Hematopoietic multipotent progenitor cell treated with erythropoietin and hydrocortisone succinate and interleukin-3 and kit ligand, for 4 days (in vitro differentiated cells): ENCODE results near the gene ERBB4.
A peak's percentile ranks its signal among the peaks of the same experiment; 100 is the strongest.

Source experiments
- DNase-seq: peaks from one replicate; pipeline ENCODE4 v3.0.0-alpha.2; 2015

The ERBB4 gene

DNA sequence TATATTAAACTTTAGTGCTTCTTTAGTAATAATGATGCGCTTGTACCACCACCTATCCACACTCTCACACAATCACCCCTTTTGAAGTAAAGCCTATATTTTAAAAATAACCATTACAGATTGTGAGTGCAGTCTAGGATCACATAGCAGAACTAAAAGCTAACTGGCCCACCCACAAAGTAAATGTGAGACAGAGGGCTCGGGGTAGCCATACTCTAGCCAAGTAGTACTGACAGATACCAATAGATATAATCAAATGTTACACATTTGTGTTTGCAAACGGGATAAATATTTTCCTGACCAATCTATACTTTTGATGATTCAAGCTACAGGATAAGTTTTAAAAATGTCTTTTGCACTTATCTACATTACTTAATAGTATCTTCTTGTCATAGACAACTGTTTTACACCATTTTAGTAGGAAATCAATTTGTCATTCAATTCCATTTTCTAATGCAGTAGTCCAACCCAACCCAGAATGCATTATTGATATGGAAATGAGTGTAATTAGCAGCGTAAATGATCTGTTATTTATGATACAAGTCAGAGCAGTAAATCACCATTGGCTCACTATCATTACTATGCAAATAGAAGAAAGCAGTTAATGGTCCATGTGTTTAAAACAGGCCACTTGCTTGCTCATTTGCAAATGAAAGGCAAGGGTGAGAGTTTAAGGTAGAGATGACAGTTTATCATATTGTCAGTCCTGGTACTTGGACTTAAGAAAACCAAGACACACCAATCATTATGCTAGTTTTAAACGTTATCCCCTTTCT is 111.8 kb downstream of the ERBB4 start:
- DNase-seq: no peak

DNA sequence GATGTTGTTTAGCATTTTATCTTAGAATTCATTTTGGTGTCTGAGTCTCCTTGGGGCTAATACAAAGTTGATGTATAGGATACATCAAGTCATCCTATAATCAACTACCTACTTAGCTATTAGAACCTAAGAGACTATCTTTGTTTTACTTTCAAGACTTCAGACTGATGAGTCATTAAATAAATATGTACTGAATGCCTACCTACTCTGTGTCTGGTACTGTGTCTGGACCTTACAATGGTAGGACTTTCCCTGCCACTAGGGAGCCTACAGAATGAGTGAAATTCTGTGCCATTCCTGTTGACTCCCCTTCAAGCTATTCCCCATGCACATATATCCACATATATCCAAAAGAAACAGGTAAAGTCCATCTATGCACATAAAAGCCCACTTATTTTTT is 114.5 kb downstream of the ERBB4 start:
- DNase-seq: no peak

DNA sequence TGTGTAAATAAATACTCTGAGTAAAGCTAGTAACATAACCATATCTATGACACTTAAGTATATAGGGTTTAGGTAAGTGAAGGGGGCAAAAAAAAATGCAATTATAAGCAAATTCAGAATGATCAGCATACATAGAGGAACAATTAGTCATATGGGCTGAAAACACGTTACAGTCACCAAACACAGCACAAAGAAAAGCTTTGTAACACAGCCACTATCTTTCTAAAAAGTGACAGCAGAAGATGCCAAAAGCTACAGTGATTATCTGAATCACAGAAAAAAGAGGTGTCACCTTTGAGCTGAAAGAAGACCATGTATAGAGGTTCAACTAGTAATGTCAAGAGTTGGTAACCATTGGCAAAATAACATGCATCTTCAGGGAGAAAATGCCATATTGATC is 115.5 kb downstream of the ERBB4 start:
- DNase-seq: no peak

DNA sequence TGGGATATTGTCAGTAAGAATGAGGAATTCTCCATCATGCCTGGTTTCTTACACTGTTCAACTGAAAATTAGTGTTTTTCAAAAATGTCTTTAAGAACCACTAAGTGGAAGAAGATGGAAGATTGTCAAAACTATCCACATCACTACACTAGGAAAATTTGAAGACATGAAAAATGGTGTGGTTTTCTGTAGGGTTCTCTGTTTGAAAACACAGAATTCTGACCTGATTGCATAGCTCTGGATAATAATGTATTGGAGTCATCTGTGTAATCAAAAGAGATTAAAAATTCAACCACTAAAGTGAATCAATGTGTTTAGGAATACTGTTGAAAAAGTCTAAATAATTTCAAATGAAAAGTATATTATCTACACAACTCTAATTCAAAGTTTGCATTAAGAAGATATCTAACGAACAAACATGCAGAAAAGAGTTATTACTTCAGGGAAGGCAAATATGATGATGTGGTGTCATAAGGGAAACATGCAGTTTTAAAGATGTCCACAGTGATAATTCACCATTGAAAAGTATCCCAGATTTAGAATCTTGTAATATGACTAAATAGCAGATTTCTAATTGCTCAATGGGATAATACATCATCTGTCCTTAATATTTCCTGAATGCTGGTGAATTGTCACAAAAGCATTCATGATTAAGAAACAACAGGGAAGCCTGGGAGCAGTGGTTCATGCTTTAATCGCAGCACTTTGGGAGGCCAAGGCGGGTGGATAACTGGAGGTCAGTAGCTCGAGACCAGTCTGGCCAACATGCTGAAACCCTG is 116.9 kb downstream of the ERBB4 start:
- DNase-seq: no peak

DNA sequence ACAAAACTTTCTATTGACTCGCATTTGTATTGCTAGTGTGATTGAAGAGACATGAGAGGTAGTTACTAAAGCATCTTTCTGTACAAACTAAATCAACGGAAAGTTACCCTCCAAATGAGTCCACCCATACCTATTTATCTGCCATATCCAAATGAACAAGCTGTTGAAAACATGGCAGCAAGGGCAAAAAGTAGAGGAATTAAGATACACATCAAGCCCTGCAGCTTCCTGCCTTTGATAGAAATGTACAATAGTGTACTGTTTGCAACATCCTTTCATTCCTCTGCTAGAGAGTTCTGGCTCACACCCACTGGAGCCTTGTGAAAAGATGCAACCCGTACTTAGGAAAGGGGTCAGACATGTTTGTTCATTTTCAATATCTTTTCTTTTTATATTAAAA is 122.5 kb downstream of the ERBB4 start:
- no peak for DNase-seq

DNA sequence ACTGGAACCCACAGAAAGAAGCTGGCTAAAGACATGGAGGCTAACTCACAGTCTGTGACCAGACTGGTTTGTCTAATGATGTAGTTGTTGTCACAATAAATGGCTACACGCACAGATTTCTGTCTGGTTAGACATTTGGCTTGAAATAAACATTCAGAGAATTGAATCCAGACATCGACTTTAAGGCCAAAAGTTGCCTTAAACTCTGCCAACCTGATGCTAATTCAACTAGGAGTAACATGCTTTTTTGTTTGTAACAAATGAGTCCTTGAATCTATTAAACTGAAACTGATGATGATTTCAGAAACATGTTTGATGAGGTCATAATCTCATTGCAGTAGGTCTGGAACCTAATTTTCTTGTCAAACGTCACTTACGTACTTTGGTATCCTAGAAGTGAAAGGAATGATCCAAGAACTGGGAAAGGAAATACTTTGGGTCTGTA is 123.8 kb downstream of the ERBB4 start:
- no peak for DNase-seq

DNA sequence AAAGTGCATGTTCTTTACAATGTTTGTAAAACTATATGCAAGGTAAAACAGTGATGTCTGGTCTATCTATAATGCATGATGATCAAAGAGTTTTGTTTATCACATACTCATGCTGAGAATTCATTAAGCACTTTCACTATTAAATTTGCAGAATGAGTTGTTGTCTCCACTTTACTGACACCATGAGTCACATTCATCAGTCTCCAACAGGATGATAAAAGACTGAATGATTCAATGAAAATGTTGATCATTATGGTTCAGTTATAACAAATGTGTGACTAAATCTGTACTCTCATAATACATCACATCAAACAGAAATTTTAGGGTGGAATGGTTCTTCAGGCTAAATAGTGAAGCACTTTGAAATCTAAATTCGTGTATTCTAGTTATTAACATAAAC is 129.0 kb downstream of the ERBB4 start:
- DNase-seq: no peak

DNA sequence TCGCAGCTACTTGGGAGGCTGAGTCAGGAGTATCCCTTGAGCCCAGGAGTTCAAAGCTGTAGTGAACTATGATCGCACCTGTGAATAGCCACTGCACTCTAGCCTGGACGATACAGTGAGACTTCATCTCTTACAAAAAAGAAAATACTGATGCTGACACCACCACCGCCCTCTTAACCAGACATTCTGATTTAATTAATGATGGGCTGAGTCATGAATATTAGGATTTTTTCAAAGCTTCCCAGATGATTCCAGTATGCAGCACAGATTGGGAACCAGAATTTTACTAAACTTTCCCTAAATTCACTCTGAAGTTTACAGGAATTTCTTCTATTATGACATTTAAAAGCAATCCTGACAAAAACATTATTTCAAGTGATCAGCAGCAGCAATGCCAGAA is 130.1 kb downstream of the ERBB4 start:
- no peak for DNase-seq

DNA sequence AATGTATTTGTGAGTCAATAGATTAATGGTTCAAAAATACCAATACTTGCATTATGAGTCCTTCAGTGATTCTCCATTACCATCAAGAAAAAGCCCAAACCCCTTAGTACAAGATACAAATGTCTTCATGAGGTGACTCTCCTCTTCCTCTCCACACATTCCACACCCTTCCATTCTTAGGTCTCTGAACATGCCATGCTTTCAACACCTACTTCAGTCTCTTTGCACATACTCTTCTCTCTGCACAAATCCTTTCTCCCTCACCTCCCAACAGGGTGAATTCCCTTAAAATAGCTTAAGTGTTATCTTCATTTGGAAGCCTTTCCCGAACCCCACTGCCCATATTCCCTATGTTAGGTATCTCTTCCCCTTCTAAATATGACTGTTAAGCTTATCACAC is 131.9 kb downstream of the ERBB4 start:
- no peak for DNase-seq

DNA sequence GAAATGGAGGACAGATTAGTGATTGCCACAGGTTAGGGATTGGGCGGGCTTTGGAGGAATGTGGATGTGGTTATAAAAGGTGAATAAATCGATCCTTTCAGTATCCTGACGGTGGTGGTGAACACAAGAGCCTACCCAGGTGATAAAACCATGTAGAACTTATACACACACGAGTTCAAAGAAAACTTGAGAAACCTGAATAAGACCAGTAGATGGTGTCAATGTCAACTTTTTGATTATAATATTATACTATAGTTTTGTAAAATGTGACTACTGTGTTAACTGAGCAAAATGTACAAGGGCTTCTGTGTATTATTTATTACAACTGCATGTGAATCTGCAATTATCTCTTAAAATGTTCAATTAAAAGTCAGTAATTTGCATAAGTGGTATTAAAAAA is 136.3 kb downstream of the ERBB4 start:
- no peak for DNase-seq

DNA sequence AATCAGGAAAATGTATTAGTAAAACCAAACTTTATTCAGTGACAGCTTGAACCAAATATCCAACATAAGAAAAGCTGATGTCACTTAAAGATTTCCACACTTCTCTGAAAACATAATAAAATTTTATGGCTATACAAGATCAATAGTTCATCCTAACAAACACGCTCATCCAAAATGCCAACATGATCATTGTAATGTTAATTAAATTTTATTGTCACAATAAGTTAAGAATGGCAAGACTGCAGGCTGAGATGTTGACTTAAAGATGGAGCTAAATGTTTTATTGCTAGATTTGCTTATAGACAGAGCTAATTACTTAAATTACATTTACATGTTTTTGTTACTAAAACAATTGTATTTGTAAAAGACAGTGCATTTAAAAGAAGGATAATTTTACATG is 140.3 kb downstream of the ERBB4 start:
- DNase-seq: no peak

DNA sequence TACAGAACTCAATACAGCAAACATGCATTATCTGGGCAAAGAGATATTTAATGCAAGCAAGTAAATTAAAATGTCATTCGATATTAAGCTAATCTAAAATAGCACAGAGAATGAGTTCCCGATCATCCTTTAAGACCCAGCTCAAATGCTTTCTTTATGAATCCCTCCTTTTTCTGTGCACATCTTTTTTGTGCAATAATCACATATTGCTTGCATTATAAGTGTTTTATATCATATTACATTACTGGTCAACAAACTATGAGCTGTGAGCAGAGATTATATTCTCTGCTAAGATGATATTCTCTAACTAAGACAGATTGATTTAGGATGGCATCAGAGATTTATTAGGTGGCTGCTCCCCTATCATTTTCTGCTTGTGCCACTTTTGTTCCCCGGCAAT is 146.1 kb downstream of the ERBB4 start:
- DNase-seq: no peak

DNA sequence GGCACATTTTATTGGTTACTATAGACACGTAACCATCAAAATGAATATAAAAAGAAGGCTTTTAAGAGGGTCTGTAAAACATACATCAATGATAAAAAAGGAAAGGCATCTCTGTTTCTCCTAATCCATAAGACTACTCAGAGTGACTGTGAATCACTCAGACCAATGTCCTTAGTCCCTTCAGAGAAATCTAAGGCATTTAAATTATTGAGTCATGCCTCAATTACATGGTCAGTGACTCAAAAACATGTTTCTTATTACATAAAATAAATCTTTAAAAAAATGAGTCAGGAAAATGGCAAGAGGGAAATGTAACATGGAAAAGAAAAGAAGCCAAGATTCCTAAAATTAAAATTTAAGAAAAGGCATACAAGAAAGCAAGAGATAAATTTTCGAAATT is 146.6 kb downstream of the ERBB4 start:
- DNase-seq: no peak

DNA sequence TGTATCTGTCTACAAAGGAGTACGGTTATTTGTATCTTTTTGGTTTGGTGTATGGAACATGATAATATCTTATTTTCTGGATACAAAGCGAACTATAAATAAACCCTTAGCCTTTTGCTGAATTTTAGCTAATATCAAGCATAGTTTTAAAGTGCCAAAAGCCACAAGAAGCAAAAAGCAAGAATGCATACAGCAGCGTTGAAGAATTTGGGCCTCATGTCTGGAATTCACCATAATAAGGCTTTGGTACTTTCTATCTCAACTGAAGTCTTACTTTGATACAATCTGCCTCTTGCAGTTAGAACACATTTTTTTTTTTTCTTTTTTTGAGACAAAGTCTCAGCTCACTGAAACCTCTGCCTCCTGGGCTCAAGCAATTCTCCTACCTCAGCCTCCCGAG is 151.5 kb downstream of the ERBB4 start:
- DNase-seq: no peak

DNA sequence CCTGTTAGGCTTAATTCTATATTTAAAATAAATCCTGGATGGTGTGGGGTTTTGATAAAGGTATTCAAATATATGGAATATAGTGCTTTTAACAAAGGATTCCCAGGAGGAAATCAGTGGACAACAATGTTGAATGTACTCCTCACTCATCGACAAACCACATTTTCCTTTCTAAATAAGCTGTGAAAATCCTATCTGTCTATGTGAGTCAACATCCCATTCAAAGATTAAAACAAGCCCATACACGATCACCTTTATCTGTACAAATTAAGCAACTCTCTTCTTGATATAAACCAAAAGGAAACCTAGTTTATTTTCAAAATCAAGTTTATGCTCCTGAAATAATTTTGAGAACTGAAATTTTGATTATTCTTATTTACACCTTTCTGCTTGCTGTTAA is 153.4 kb downstream of the ERBB4 start:
- no peak for DNase-seq

DNA sequence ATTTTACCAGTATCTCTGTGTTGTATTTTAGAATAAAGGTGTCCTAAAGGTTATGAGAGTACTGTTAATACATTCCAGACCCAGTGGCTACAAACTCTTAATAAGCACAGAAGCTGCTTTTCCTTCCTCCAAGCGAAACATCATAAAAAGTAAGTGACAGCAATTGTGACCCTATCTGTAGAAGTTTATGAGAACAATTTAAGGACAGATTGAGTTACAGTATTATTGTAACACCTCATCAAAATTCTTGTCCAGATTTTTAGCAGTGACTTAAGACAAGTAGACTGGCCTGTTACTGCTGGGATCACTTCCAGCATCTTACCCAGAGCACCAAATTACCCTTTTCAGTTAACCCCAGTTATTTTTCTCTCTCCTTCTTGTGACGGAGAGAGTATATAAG is 154.6 kb downstream of the ERBB4 start:
- DNase-seq: no peak

DNA sequence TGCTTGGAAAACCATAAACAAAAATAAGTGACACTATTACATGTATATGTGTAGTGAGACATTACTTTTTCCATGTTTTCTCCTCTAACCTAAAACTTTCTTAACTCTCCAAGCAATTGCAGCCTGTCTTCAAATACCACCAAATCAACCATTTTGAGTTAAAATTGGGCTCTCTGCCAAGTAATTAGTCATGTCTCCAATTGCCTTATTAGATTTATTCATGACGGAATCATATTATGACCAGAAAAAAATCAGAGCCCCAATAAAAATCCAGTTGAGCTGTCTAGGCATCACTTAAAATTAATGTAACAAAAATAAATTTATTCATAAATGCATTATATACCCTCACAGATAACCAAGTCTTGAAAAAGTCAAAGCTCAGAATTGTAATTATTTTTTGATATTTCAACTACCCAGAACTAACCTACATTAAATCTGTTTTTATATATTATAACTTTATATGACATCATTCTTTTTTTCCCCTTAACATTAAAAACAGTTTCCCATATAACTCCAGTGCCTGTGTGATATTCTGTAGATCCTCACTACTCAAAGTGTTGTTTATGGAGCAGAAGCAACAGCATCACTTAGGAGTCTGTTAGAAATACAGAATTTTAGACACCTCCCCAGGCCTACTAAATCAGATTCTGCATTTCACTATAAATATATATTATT is 157.0 kb downstream of the ERBB4 start:
- DNase-seq: peak; percentile 3

DNA sequence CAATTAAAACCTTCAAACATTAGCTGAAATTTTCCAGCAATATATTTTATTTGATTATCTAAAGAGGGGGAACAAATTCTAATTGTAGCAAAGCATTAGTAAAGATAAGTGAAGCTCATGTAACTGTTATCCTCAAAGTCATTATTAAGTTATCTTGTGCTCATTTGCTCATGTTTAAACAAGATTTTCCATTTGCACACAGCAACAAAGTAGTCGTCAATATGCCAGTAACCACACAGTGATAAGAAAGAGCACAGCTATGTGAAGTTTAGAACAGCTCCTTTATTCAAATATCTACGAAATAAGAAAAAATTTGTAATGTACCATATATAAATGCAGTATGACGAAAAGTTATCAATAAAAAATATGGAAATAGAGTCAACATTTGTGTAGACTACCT is 159.5 kb downstream of the ERBB4 start:
- no peak for DNase-seq

DNA sequence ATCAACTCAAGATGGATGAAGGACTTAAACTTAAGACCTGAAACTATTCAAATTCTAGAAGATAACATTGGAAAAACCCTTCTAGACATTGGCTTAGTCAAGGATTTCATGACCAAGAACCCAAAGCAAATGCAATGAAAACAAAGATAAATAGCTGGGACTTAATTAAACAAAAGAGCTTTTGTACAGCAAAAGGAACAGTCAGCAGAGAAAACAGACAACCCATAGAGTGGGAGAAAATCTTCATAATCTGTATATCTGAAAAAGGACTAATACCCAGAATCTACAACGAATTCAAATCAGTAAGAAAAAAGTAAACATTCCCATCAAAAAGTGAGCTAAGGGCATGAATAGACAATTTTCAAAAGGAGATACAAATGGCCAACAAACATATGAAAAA is 171.2 kb downstream of the ERBB4 start:
- no peak for DNase-seq

DNA sequence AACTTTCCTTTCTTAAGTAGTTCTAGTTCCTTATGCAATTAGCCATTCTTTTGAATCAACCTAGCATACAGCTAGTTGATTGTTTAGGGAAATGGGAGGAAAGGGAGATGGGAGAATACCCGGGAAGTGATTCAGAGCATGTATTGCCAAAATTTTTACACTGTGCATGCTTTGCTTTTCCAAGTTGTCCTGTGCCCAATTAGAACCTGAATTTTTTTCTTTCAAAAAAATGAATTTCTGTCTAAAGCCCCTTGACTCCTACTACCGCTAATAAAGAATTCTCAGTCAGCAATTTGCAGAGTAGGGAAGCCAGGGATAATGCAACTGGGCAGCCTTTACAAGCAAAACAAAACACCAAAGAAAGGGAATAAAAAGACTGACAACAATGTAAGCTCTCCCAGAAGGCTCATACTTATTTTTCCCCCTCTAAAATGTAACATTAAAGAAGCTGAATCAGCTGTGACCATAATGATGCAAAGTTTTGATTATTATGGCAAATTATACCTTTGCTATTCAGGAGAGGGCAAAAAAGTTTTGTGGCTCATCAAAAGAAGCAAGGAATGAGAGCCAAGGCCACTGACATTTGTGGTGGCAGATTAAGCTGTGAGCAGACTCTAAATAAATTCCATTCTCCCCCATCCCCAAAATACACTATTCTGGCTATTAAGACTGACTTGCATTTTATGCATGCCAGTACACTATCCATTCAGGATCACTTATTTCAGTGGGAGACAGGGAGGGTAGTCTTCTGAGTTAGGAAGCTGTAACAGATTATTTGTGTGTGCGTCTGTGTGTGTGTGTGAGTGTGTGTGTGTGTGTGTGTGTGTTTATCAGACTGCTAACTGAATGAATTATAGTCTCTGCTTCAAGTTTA is 174.3 kb downstream of the ERBB4 start:
- no peak for DNase-seq

DNA sequence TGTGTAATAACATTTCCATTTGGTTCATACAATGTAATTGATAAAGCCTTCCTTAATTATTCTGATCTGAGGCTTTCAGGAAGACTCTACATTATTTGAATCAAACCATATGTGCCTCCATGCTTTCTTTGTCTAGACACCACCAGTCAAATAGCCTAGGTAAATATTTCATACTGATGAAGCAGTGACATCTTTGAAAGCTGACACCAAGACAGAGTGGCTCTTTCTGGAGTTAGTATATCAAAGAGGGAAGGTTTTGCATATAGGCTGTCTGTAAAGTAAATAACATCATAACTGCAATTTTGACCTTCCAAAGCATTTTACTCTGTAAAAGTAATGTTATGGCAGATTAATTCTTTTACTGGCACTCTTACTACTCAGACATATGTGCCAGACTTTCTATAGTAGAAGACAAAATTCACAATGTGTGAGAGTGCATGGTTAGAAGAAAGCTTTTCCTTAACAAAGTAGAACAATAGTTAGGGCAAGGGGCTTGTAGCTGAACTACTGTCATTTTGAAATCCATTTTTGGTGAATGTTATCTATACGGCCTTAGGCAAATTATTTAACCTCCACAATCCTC is 177.3 kb downstream of the ERBB4 start:
- no peak for DNase-seq

DNA sequence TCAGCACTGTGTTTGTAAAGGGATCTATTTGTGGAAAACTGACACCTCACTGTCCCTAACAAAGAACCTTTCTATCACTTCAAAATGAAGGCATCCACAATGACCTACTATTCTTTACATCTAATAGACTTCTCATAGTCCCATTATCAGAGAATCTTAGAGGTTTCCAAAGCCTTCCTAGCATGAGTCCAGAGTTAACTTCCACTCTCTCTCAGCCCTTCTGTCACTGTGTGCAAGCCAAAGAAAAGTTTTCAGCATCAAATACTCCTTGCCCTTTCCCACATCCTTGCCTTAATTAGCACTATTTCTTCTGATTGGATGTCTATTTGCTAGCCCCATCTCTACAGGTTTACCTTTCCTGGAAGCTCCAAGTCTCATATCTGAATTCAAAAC is 178.5 kb downstream of the ERBB4 start:
- no peak for DNase-seq
